GM15510 (cell line): ENCODE measurements around the gene RBKS.

Experiments used
- POLR2A ChIP-seq: IDR thresholded peaks from 3 replicates; pipeline ENCODE4 v1.6.1; 2011; ENCODE audit warnings: borderline replicate concordance; ENCODE audit not compliant: insufficient read length; ENCODE audit errors: extremely low read depth

RBKS gene

DNA sequence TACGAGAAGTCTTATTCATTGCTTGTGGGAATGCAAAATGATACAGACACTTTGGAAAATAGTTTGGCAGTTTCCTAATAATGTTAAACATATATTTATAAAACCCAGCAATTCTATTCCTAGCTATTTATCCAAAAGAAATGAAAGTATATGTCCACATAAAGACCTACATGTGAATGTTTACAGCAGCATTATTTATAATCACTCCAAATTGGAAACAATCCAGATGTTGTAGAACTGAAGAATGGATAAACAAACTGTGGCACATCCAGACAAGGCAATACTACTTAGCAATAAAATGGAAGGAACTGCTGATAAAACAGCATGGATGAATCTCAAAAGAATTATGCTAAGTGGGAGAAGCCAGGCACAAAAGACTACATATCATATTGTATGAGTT lies 99.4 kb downstream of the RBKS start:
- no peak for TF ChIP-seq POLR2A

GRCh38 chr2:27782701-27783100 lies 107.5 kb downstream of the RBKS start:
- TF ChIP-seq POLR2A: no peak

GRCh38 chr2:27781496-27781895 lies 108.7 kb downstream of the RBKS start:
- TF ChIP-seq POLR2A: no peak

- TF ChIP-seq POLR2A: no peak
These were observed 110.7 kb downstream of the RBKS start for GRCh38 chr2:27779417-27780055.

DNA sequence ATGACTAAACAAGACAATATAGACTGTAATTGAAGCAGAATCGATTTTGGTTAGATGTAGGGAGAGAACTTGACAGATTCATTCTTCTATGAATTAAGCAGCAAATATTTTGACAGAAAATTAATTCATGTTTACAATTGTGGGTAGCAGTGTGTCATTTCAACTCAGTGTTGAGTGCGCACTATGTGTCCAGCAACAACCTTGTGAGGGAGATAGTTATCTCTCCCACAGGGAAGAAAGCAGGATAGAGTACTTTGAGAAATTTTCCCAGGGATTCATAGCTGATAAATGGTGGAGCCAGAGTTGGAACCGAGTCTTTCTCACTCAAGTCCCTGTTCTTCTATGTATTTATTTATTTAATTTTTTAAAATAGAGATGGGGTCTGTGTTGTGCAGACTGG lies 113.5 kb downstream of the RBKS start:
- no peak for TF ChIP-seq POLR2A

GRCh38 chr2:27776097-27776496 lies 114.1 kb downstream of the RBKS start:
- no peak for TF ChIP-seq POLR2A

DNA sequence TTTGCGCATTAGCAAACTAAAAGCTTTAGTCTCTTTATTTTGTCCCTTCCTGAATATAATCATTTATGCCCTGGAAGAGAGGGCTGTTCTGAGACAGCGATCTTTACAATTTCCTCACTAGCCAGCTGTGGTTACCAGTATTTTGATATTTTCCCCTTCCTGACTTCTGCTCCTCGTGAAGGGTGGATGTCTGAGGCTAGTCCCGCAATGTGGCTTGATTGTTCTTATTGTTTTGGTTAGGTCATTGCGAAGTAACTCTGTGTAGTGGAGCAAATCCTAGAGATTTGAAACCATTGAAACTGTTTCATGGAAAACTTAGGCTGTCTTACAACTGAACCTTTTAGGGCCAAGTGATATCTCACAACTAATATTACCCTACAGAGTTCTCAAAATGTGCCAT lies 116.2 kb downstream of the RBKS start:
- TF ChIP-seq POLR2A: no peak

DNA sequence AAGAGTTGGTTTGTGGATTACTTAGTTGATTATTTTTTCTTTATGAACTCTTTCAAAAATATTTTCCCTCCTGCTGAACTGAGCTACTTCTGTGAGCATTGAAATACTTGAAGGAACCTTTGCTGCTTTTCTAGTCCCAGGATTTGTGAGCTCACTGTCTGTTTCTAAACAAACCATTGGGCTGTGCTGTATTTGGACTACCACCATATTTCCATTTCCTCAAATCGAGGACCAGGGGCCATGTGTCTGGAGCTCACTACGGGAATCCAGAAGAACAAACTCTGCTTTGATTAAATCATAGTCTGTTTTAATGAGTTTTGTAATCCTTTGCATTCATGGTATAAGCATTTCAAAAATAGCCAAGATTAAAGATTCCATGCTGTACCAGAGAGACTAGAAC lies 117.4 kb downstream of the RBKS start:
- TF ChIP-seq POLR2A: no peak

DNA sequence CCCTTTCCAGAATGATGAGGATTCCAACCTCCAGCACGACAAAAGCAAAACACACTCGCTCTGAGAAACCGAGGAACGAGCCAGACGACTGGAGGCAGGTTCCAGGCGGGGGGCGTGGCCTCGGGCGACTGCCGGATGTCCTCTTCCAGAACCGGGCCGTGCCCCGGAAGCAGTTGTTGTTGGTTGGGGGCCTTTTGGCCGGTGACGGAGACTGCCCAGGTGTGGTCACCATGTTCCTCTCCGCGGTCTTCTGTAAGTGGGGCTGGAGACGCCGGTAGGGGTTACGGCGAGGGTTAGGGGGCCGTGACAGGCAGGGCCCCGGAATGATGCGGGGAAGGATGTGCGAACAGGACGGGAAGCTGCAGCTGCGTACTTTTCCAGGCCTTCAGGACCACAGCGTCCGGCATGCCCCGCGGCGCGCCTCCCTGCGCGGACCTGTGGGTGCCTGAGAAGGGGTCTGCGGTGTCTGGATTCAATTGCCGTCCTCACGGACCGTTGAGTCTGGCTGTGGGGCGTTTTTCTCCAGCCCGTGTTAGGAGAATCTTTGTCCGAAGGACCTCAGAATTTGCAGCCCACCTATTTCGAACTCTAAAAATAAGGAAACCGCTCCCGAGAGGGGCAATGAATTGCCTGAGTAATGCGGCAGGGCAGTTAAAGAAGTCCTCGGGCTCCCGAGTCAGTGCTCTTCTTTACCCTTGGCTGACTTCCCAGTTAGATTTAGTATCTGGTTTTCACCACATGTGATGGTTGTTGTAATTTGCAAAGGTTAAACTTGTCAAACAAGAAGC lies 118.4 kb downstream of the RBKS start, which contains the start of gene MRPL33:
Gene MRPL33, plus strand, starts transcription at position 172 of the 788 bp plus-strand sequence. Its CDS starts 59 bp downstream, at position 231.
- TF ChIP-seq POLR2A: peak; percentile 85

DNA sequence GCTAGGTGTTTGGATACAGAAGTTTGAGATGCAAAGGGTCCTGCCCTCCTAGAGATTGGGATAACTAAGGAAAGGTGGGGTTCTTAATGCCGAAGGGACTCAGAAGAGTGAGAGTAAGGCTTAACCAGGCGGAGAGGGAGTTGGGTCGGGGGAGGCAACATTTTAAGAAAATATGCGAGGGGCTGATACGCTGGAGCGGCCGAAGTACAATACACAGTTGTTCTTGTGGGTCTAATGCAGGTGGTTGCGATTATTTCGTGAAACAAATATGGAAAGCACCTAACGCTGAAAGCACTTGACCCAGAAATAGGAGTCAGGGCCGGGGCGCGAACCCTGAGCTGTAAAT lies 119.0 kb downstream of the RBKS start:
- no peak for TF ChIP-seq POLR2A

DNA sequence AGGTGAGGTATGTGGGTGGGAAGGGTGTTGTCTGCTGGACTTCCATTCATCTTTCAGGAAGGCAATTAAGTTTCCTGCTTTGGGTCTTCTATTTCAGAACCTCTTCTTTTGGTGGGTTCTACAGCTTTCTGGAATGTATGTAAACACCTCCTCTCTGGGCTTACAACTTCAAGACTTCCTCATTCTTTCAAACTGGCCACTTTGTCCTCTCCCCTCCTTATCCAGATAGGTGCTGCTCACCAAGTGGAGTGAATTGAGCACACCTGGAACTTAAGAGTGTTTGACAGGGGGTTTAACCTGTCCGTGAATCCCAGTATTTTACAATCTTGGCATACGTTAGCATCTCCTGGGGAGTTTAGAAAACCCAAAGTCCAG lies 123.9 kb downstream of the RBKS start:
- TF ChIP-seq POLR2A: no peak

DNA sequence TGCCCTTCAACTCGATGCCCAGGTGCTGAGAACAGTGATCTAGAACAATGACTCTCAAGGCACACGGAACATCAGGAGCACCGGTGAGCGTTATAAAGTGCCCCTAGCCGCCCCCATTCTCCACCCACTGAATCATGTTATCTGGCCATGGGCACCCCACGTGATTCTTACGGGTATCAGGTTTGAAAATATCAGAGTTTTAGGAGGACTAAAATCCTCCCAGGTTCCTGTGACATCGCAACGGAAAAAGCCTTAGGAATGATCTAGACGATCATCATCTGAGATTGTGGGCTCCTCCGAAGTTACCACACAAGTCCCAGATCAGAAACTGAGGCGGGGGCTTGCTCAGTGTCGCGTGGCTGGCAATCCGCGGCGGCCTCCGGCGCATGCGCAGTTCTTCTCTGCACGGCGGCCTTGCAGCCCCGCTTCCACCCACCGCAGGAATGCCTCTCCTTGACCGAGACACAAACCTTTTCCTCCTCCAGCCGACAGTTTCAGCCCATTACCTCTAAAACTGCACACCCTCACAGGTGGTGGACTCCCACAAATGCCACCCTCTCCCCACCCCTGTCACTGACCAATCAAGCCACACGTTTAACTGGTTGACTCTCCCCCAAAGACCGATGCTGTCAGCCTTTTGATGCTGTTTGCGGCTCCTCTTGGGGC lies 124.4 kb downstream of the RBKS start:
- TF ChIP-seq POLR2A: no peak

DNA sequence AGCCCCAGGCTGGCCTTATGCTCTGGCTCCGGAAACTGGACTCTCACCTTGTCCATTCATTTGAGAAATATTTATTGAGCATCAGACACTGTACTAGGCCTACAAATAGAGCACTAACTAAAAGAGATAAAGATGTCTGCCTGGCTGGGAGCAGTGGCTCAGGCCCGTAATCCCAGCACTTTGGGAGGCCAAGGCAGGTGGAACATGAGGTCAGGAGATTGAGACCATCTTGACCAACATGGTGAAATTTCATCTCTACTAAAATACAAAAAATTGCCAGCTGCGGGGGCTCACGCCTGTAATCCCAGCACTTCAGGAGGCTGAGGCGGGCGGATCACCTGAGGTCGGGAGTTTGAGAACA lies 126.3 kb downstream of the RBKS start:
- TF ChIP-seq POLR2A: no peak

DNA sequence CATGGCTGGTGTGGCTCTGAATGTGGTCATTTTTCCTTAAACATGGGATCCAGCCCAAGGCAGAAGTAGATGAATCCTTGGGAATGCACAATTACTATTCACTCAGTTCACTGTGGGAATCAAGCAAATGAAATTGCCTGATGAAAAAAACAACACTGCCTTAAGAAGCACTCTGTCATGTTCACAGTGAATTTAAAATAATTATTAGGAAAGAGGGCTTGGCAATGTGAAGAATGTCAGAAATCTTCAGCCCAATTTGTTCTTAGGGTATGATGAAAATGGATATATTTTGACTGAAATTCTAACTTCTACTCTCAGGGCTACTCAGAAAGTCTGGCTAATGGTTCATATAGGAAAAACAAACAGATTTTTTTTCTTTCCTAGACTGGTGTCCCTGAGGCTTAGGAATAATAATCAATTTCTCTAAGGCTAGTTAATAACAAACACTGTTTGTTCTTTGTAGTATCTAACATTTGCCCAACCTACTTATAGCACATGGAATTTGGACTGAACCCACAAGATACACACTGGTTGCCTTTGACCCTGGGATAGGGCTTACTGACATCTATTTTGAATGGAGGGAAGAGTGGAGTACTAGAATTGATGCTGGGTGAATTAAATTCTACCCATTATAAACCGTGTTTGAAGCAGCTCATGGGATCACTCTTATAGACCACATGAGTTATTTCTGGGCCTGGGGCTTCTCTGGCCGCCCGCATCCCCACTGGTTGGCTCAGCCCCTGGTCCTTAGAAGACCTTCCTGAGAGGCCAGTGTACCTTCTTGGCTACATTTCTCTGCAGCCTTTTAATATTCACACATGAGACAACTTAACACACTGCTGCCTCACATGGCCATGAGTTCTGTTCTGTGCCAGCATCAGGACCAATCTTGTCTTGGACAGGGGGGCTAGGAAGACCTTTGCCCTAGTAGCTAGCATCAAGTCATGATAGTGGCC lies 127.0 kb downstream of the RBKS start:
- TF ChIP-seq POLR2A: no peak
